Endothelial cell of umbilical vein (primary cell): ENCODE results near the gene EXOSC5. TPM values are rescaled to one million over a fixed set of nuclear protein-coding genes. Genes with fewer than 3 reads are reported as not detected.

Experiments
- BruUV-seq: library from RNA; stranded (reverse); fragments of 400-500 nt; replicated peaks from 2 replicates; lab custom pipeline; 2021; lab: Mats Ljungman, UMichigan
- CTCF ChIA-PET: fragments of 300-600, 350-600 bp; sonication (Branson Sonifier 250); formaldehyde crosslinking; loops from one replicate; lab custom pipeline; 2021; ENCODE audit warnings: antibody characterized with exemption, inconsistent platforms; lab: Charles Lee
- POLR2A ChIA-PET: fragments of 300-600, 350-600 bp; sonication (Branson Sonifier 250); formaldehyde crosslinking; loops from one replicate; lab custom pipeline; 2021; ENCODE audit warnings: antibody characterized with exemption, inconsistent platforms; lab: Charles Lee
- DNase-seq: peaks from one replicate; pipeline ENCODE4 v3.0.0-alpha.2; 2011; ENCODE audit warnings: low read depth, low spot score
- FAIRE-seq: peaks from 2 replicates; lab custom pipeline; 2011; peaks lifted over from hg19 to GRCh38; lab: Jason Lieb, UNC
- H2AFZ ChIP-seq: 2 replicates; pipeline ENCODE4 v1.6.0; 2012; ENCODE audit warnings: low read depth, low read length, control low read depth, inconsistent platforms
- H3K27ac ChIP-seq: 2 replicates; pipeline ENCODE4 v1.5.1; 2011; ENCODE audit warnings: low read depth, mild to moderate bottlenecking, control low read depth, low read length, moderate library complexity; ENCODE audit not compliant: insufficient read depth
- H3K27me3 ChIP-seq, 2 experiments: 2 replicates each; pipeline versions ENCODE4 v1.6.0 to v1.6.1; 2011; ENCODE audit warnings: low read length in 2 of 2, mixed read lengths in 1 of 2; ENCODE audit not compliant: control insufficient read depth in 2 of 2, insufficient read depth in 2 of 2
- H3K36me3 ChIP-seq, 2 experiments: 2 replicates in 1 of 2; 3 replicates in 1 of 2; pipeline ENCODE4 v1.5.1; 2011; ENCODE audit warnings: low read length in 2 of 2, mild to moderate bottlenecking in 1 of 2, moderate library complexity in 1 of 2; ENCODE audit not compliant: control insufficient read depth in 2 of 2, insufficient read depth in 2 of 2; ENCODE audit errors: extremely low read depth in 1 of 2
- H3K4me1 ChIP-seq: 3 replicates; pipeline ENCODE4 v1.5.1; 2011; ENCODE audit warnings: mild to moderate bottlenecking, low read length; ENCODE audit not compliant: control insufficient read depth, insufficient read depth; ENCODE audit errors: extremely low read depth
- H3K4me2 ChIP-seq: 2 replicates; pipeline ENCODE4 v1.6.1; 2011; ENCODE audit warnings: low read length, control low read depth, mixed read lengths; ENCODE audit not compliant: insufficient read depth
- H3K4me3 ChIP-seq, 3 experiments: fragments of 200-600 bp in 1 of 3; sonication (generic), shearing (Covaris generic) in 1 of 3; replicated peaks in 1 of 3; 2 replicates each; pipeline ENCODE4 v1.5.1; 2011 to 2016; ENCODE audit warnings: control low read depth in 3 of 3, low read length in 3 of 3, mild to moderate bottlenecking in 2 of 3, inconsistent platforms in 1 of 3, low read depth in 1 of 3, moderate library complexity in 1 of 3; ENCODE audit not compliant: insufficient read depth in 1 of 3
- H3K79me2 ChIP-seq: 2 replicates; pipeline ENCODE4 v1.6.0; 2012; ENCODE audit warnings: low read length, inconsistent platforms; ENCODE audit not compliant: control insufficient read depth, insufficient read depth
- H3K9ac ChIP-seq: replicated peaks from 2 replicates; pipeline ENCODE3; 2011; ENCODE audit warnings: low read length, control low read depth; ENCODE audit not compliant: insufficient read depth; ENCODE audit errors: extremely low read depth
- H3K9me1 ChIP-seq: replicated peaks from 3 replicates; pipeline ENCODE4 v1.6.0; 2011; ENCODE audit warnings: mild to moderate bottlenecking, low read length; ENCODE audit not compliant: control insufficient read depth, insufficient read depth; ENCODE audit errors: extremely low read depth
- H3K9me3 ChIP-seq: replicated peaks from 2 replicates; pipeline ENCODE4 v1.5.1; 2012; ENCODE audit warnings: low read length, inconsistent platforms; ENCODE audit not compliant: control insufficient read depth, insufficient read depth
- H4K20me1 ChIP-seq: replicated peaks from 2 replicates; pipeline ENCODE3; 2011; ENCODE audit warnings: mild to moderate bottlenecking, low read length; ENCODE audit not compliant: control insufficient read depth, insufficient read depth; ENCODE audit errors: extremely low read depth
- EZH2 ChIP-seq: IDR thresholded peaks from 2 replicates; pipeline ENCODE4 v1.6.1; 2012; ENCODE audit warnings: borderline replicate concordance, low read depth, mild to moderate bottlenecking, moderate library complexity, low read length, inconsistent platforms; ENCODE audit not compliant: severe bottlenecking
- FOS ChIP-seq: IDR thresholded peaks from 2 replicates; pipeline ENCODE4 v1.6.1; 2011; ENCODE audit warnings: mild to moderate bottlenecking, low read length, moderate library complexity, borderline replicate concordance; ENCODE audit not compliant: insufficient read depth
- GATA2 ChIP-seq: IDR thresholded peaks from 2 replicates; pipeline ENCODE4 v1.7.0; 2011; ENCODE audit warnings: low read depth, mild to moderate bottlenecking, moderate library complexity, mixed read lengths, low read length; ENCODE audit not compliant: insufficient read length, insufficient read depth
- JUN ChIP-seq: IDR thresholded peaks from 2 replicates; pipeline ENCODE4 v1.6.1; 2011; ENCODE audit warnings: borderline replicate concordance, low read depth; ENCODE audit not compliant: insufficient read length, insufficient read depth
- MYC ChIP-seq: IDR thresholded peaks from one replicate; pipeline ENCODE4 v1.6.1; 2011; ENCODE audit warnings: mild to moderate bottlenecking, low read depth, low read length
- POLR2A ChIP-seq: IDR thresholded peaks from 2 replicates; pipeline ENCODE4 v1.6.1; 2012; ENCODE audit warnings: low read depth, mild to moderate bottlenecking, control low read depth, low read length
- POLR2AphosphoS5 ChIP-seq: IDR thresholded peaks from 2 replicates; pipeline ENCODE4 v1.6.1; 2012; ENCODE audit warnings: low read depth, mild to moderate bottlenecking, control low read depth, low read length, moderate library complexity; ENCODE audit not compliant: insufficient read depth
- dilution Hi-C: fragments of 300-500 bp; cut with MboI; formaldehyde crosslinking; loops from one replicate; pipeline ENCODE4 v1.15.0; 2019; ENCODE audit warnings: low sequenced_read_pairs; ENCODE audit not compliant: extremely low pct_ligation_motif_present
- intact Hi-C: fragments of 100-400 bp; cut with micrococcal nuclease; formaldehyde crosslinking; loops from one replicate; pipeline ENCODE4 v1.10.0; 2022
- polyA plus RNA-seq, 4 experiments: library from polyadenylated mRNA; depleted of rRNA in 3 of 4; stranded (reverse) in 3 of 4; unstranded in 1 of 4; fragments of >200 nt; gene quantifications; 2 replicates each; pipeline versions ENCODE4 v1.2.1 to v1.2.3, GENCODE V29; 2011 to 2012; ENCODE audit warnings: missing spikeins in 1 of 4
- total RNA-seq: library from RNA; stranded (reverse); gene quantifications from 2 replicates; pipeline ENCODE4 v1.2.3, GENCODE V29; 2021
- TF ChIP-seq, protein P1 (sequence below), 2 donors: IDR thresholded peaks; 1 replicate in 1 of 2; 2 replicates in 1 of 2; pipeline ENCODE4 v1.5.1; 2011; ENCODE audit warnings: low read length in 2 of 2, mild to moderate bottlenecking in 2 of 2, moderate library complexity in 2 of 2, control low read depth in 1 of 2, inconsistent platforms in 1 of 2, low read depth in 1 of 2; ENCODE audit not compliant: insufficient read depth in 1 of 2; ENCODE audit errors: extremely low read depth in 1 of 2
- TF ChIP-seq, protein P2 (sequence below): IDR thresholded peaks from 2 replicates; pipeline ENCODE4 v1.6.1; 2011; ENCODE audit not compliant: insufficient read depth, insufficient read length

The EXOSC5 gene
- total and polyA plus RNA-seq, 2 donors (not counting 3 experiments of a cell fraction or from before 2014, with no cell fraction given), result 14.0 to 20.9 TPM

GRCh38 chr19:41420101-41420880, 23.1 kb upstream of the EXOSC5 start:
- intact Hi-C loops (no loop called here), dilution Hi-C loops (no loop called here)
- H3K27me3 ChIP-seq, result no peaks in the 10 kb centered on the region

More at GRCh38 chr19:41420101-41420880, 23.1 kb upstream of the EXOSC5 start:
- CTCF ChIA-PET, result no interaction called here
- H4K20me1 ChIP-seq, result no peaks in the 10 kb centered on the region
- no peaks in the 10 kb centered on the region for H3K9me3 ChIP-seq
- no peak overlapping the region for H3K4me2 ChIP-seq
- TF ChIP-seq, protein P1, sequence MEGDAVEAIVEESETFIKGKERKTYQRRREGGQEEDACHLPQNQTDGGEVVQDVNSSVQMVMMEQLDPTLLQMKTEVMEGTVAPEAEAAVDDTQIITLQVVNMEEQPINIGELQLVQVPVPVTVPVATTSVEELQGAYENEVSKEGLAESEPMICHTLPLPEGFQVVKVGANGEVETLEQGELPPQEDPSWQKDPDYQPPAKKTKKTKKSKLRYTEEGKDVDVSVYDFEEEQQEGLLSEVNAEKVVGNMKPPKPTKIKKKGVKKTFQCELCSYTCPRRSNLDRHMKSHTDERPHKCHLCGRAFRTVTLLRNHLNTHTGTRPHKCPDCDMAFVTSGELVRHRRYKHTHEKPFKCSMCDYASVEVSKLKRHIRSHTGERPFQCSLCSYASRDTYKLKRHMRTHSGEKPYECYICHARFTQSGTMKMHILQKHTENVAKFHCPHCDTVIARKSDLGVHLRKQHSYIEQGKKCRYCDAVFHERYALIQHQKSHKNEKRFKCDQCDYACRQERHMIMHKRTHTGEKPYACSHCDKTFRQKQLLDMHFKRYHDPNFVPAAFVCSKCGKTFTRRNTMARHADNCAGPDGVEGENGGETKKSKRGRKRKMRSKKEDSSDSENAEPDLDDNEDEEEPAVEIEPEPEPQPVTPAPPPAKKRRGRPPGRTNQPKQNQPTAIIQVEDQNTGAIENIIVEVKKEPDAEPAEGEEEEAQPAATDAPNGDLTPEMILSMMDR (IDR thresholded peaks at IDR 0.05; ENCODE audit: extremely low read depth in 1 of 2, insufficient read depth in 1 of 2, low read depth in 1 of 2, low read length in 2 of 2), result no peak
- TF ChIP-seq POLR2A, result no peak
- no peak for TF ChIP-seq FOS
- no peak for TF ChIP-seq GATA2
- TF ChIP-seq MYC, result no peak
- no peak for TF ChIP-seq JUN
- TF ChIP-seq, protein P2, sequence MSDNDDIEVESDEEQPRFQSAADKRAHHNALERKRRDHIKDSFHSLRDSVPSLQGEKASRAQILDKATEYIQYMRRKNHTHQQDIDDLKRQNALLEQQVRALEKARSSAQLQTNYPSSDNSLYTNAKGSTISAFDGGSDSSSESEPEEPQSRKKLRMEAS, result no peak
- no peak for TF ChIP-seq POLR2AphosphoS5
- TF ChIP-seq EZH2, result no peak
- no peak overlapping the region for H3K27ac ChIP-seq
- H3K36me3 ChIP-seq, result peaks cover 0 to 43% of the 10 kb centered on the region in 2 experiments
- no peaks in the 10 kb centered on the region for H3K4me1 ChIP-seq
- no peak overlapping the region for H3K9ac ChIP-seq
- H2AFZ ChIP-seq, result no peak overlapping the region
- H3K9me1 ChIP-seq, result no peaks in the 10 kb centered on the region
- POLR2A ChIA-PET, result interaction anchor here (0.7 kb wide), 1 partner anchor 14 kb away, joined by 3 read pairs; no protein-coding TSS in a partner anchor
- DNase-seq (no peak), FAIRE-seq (no peak)
- H3K4me3 ChIP-seq, result no peak overlapping the region
- no peaks in the 10 kb centered on the region for H3K79me2 ChIP-seq
- no TSS peak for BruUV-seq
